GM12865 (cell line): ENCODE data around the gene PNKD.

Source experiments
- DNase-seq: peaks from one replicate; pipeline ENCODE4 v3.0.0; 2010; ENCODE audit warnings: low read depth
- H3K4me3 ChIP-seq: 2 replicates; pipeline ENCODE4 v1.5.1; 2011; ENCODE audit warnings: mild to moderate bottlenecking, low read depth, low read length, control low read depth
- CTCF ChIP-seq: IDR thresholded peaks from 2 replicates; pipeline ENCODE4 v1.5.1; 2011; ENCODE audit warnings: low read length, control low read depth, low read depth, inconsistent platforms; ENCODE audit not compliant: insufficient read depth; ENCODE audit errors: missing control alignments

PNKD gene

GRCh38 chr2:218394298-218395089 lies 124.2 kb downstream of the PNKD start:
- no peak for TF ChIP-seq CTCF

GRCh38 chr2:218395090-218395444 lies 124.7 kb downstream of the PNKD start:
- no peak overlapping the region for H3K4me3 ChIP-seq
- DNase-seq, result no peak
- no peak for TF ChIP-seq CTCF

More at GRCh38 chr2:218394298-218395089, 124.2 kb downstream of the PNKD start:
- H3K4me3 ChIP-seq, result no peak overlapping the region
- no peak for DNase-seq

GRCh38 chr2:218395456-218395825 lies 125.1 kb downstream of the PNKD start:
- no peak for TF ChIP-seq CTCF
- H3K4me3 ChIP-seq, result peak overlapping the region; percentile 58
- no peak for DNase-seq

- H3K4me3 ChIP-seq, result peak overlapping the region; percentile 91
- TF ChIP-seq CTCF, result peak; percentile 78
- peak; percentile 98 for DNase-seq
These were observed 125.7 kb downstream of the PNKD start for GRCh38 chr2:218395826-218396687.
